ENCODE results near the gene C16orf92. TPM values are rescaled to one million over a fixed set of nuclear protein-coding genes. Genes with fewer than 3 reads are reported as not detected.

C16orf92 gene
- total and polyA plus RNA-seq, 2 donors from 2014 or later, result not detected

- Histone ChIP-seq H3K9me3 (ENCODE audit: control insufficient read depth in 2 of 3, insufficient read depth in 1 of 3, low read length in 3 of 3) (no peaks in the 10 kb centered on the region), H3K4me1 (ENCODE audit: control insufficient read depth in 2 of 3, insufficient read depth in 2 of 3, low read depth in 1 of 3, low read length in 3 of 3) (peaks cover 0 to 4% (median 0%) of the 10 kb centered on the region in 3 donors), H3K27me3 (ENCODE audit: control insufficient read depth, insufficient read depth, low read length) (no peaks in the 10 kb centered on the region), H3K4me3 (ENCODE audit: low read length in 3 of 3) (no peak overlapping the region), H3K9ac (ENCODE audit: low read length in 3 of 3) (no peak overlapping the region), H3K36me3 (ENCODE audit: control insufficient read depth in 2 of 3, insufficient read depth in 3 of 3, low read length in 3 of 3) (peaks cover 0 to 2% (median 0%) of the 10 kb centered on the region in 3 donors), H3K27ac (ENCODE audit: low read depth in 2 of 2, low read length in 2 of 2) (no peak overlapping the region)
- peak in 1 of 5 donors; percentile 73 for DNase-seq
- TF ChIP-seq, protein P1, sequence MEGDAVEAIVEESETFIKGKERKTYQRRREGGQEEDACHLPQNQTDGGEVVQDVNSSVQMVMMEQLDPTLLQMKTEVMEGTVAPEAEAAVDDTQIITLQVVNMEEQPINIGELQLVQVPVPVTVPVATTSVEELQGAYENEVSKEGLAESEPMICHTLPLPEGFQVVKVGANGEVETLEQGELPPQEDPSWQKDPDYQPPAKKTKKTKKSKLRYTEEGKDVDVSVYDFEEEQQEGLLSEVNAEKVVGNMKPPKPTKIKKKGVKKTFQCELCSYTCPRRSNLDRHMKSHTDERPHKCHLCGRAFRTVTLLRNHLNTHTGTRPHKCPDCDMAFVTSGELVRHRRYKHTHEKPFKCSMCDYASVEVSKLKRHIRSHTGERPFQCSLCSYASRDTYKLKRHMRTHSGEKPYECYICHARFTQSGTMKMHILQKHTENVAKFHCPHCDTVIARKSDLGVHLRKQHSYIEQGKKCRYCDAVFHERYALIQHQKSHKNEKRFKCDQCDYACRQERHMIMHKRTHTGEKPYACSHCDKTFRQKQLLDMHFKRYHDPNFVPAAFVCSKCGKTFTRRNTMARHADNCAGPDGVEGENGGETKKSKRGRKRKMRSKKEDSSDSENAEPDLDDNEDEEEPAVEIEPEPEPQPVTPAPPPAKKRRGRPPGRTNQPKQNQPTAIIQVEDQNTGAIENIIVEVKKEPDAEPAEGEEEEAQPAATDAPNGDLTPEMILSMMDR (IDR thresholded peaks at IDR 0.05; ENCODE audit: borderline replicate concordance, extremely low read depth, insufficient read depth), result no peak
- intact Hi-C loops (cut with DNase I), result no loop called here
- FAIRE-seq, result no peak
Observed at GRCh38 chr16:30006659-30007377, 16.2 kb upstream of the C16orf92 start.

DNA sequence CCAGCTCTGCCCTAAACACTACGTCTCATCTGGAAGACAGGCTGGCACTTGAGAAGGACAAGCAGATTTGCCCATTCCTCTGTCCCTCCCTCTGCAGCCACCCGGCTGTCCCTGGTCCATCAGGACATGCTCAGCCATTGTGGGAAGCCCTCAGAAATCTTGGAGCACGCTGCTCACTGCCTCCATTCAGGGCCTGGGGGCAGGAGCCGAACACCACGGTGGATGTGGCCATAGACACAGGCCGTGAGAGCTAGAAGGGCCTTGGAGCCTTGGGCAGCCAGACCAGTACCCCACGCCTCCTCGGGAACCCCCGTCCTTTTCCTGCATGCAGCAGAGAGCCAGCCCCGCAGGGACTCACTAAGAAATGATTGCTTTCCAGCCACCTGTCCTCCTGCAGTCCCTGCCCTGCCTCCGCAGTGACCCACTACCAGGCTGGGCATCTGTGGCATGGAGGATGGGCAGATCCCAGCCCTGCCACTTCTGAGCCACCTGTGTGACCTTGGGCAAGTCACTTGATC lies 15.6 kb upstream of the C16orf92 start:
- no peak overlapping the region for H3K27ac ChIP-seq (ENCODE audit: low read depth in 2 of 2, low read length in 2 of 2)
- TF ChIP-seq, protein P1 (IDR thresholded peaks at IDR 0.05; ENCODE audit: borderline replicate concordance, extremely low read depth, insufficient read depth), result no peak
- H3K9me3 ChIP-seq (ENCODE audit: control insufficient read depth in 2 of 3, insufficient read depth in 1 of 3, low read length in 3 of 3), result no peaks in the 10 kb centered on the region
- no peaks in the 10 kb centered on the region for H3K27me3 ChIP-seq (ENCODE audit: control insufficient read depth, insufficient read depth, low read length)
- no peak overlapping the region for H3K4me3 ChIP-seq (ENCODE audit: low read length in 3 of 3)
- peaks cover 0 to 4% (median 0%) of the 10 kb centered on the region in 3 donors for H3K4me1 ChIP-seq (ENCODE audit: control insufficient read depth in 2 of 3, insufficient read depth in 2 of 3, low read depth in 1 of 3, low read length in 3 of 3)
- no peak for DNase-seq
- no peak overlapping the region for H3K9ac ChIP-seq (ENCODE audit: low read length in 3 of 3)
- H3K36me3 ChIP-seq (ENCODE audit: control insufficient read depth in 2 of 3, insufficient read depth in 3 of 3, low read length in 3 of 3), result no peaks in the 10 kb centered on the region
- FAIRE-seq, result no peak
- intact Hi-C loops (cut with DNase I), result no loop called here

- H3K36me3 ChIP-seq (ENCODE audit: control insufficient read depth in 2 of 3, insufficient read depth in 3 of 3, low read length in 3 of 3), result no peaks in the 10 kb centered on the region
- no peaks in the 10 kb centered on the region for H3K9me3 ChIP-seq (ENCODE audit: control insufficient read depth in 2 of 3, insufficient read depth in 1 of 3, low read length in 3 of 3)
- no peak overlapping the region for H3K9ac ChIP-seq (ENCODE audit: low read length in 3 of 3)
- H3K4me1 ChIP-seq (ENCODE audit: control insufficient read depth in 2 of 3, insufficient read depth in 2 of 3, low read depth in 1 of 3, low read length in 3 of 3), result peaks cover 0 to 4% (median 0%) of the 10 kb centered on the region in 3 donors
- TF ChIP-seq, protein P1 (IDR thresholded peaks at IDR 0.05; ENCODE audit: borderline replicate concordance, extremely low read depth, insufficient read depth), result no peak
- no peak overlapping the region for H3K27ac ChIP-seq (ENCODE audit: low read depth in 2 of 2, low read length in 2 of 2)
- no peak for FAIRE-seq
- no peaks in the 10 kb centered on the region for H3K27me3 ChIP-seq (ENCODE audit: control insufficient read depth, insufficient read depth, low read length)
- intact Hi-C loops (cut with DNase I), result no loop called here
- peak in 1 of 5 donors; percentile 70 for DNase-seq
- H3K4me3 ChIP-seq (ENCODE audit: low read length in 3 of 3), result no peak overlapping the region
Observed at GRCh38 chr16:30009085-30009862, 13.7 kb upstream of the C16orf92 start.

All from kidney (tissue), 14 donors.